Activated CD4-positive, alpha-beta T cell treated with anti-CD3 and anti-CD28 coated beads, Interleukin-2, amount 10 ng/mL, durations not matched to agents 24 days and 14 days (primary cell): ENCODE measurements around the gene GRID2. TPM values are rescaled to one million over a fixed set of nuclear protein-coding genes. Genes with fewer than 3 reads are reported as not detected.

ENCODE experiments used
- DNase-seq: peaks from one replicate; pipeline ENCODE4 v3.0.0; 2022
- H3K27ac Mint-ChIP-seq: one replicate; pipeline ENCODE4 v1.8.0; 2022; ENCODE audit warnings: mild to moderate bottlenecking, mixed read lengths
- H3K27me3 Mint-ChIP-seq: one replicate; pipeline ENCODE4 v1.8.0; 2022; ENCODE audit warnings: mixed read lengths
- H3K36me3 Mint-ChIP-seq: one replicate; pipeline ENCODE4 v1.8.0; 2022; ENCODE audit warnings: low read depth, mild to moderate bottlenecking, mixed read lengths
- H3K4me1 Mint-ChIP-seq: one replicate; pipeline ENCODE4 v1.8.0; 2021; ENCODE audit warnings: mixed read lengths
- H3K4me3 Mint-ChIP-seq: one replicate; pipeline ENCODE4 v1.8.0; 2022; ENCODE audit warnings: mild to moderate bottlenecking, moderate library complexity, mixed read lengths
- H3K9me3 Mint-ChIP-seq: one replicate; pipeline ENCODE4 v1.8.0; 2021; ENCODE audit warnings: mixed read lengths
- intact Hi-C: fragments of 100-400 bp; cut with micrococcal nuclease; formaldehyde crosslinking; loops from one replicate; pipeline ENCODE4 v1.15.1; 2023
- total RNA-seq: library from RNA; stranded (reverse); gene quantifications from 2 replicates; pipeline ENCODE4 v1.2.3, GENCODE V29; 2022

GRID2 gene
- total RNA-seq, 1 donor from 2014 or later = not detected

DNA sequence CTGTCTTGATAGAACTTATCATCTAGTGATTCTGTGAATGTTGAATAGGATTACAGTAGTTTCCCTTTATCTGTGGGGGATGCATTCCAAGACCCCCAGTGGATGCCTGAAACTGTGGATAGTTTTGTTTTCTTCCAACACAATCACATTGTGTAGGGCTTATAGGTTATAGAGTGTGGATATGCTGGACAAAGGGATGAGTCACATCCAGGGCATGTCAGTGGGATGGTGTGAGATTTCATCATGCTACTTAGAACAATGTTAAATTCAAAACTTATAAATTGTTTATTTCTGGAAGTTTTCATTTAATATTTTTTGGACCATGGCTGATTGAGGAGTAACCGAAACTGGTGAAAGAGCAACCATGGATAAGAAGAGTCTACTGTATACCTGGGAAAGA lies 1092.5 kb downstream of the GRID2 start:
- intact Hi-C loops = no loop called here
- H3K4me3 Mint-ChIP-seq = no peak overlapping the region
- H3K27ac Mint-ChIP-seq = no peak overlapping the region
- no peaks in the 10 kb centered on the region for H3K36me3 Mint-ChIP-seq
- no peaks in the 10 kb centered on the region for H3K9me3 Mint-ChIP-seq
- no peaks in the 10 kb centered on the region for H3K4me1 Mint-ChIP-seq
- no peaks in the 10 kb centered on the region for H3K27me3 Mint-ChIP-seq
- no peak for DNase-seq

DNA sequence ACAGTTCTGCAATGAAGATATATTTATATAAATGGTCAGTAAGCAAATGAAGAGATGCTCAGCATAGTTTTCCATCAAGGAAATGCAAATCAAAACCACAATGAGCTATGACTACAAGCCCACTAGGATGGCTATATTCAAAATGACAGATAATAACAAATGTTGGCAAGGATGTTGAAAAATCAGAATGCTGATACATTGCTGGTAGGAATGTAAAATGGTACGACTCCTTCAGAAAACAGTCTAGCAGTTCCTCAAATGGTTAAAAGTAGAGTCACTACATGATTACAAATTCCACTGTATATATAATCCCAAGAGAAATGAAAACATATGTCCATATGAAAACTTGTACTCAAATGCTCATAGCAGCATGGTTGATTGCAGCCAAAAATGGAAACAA lies 1099.8 kb downstream of the GRID2 start:
- no peaks in the 10 kb centered on the region for H3K9me3 Mint-ChIP-seq
- no peaks in the 10 kb centered on the region for H3K4me1 Mint-ChIP-seq
- intact Hi-C loops = no loop called here
- H3K4me3 Mint-ChIP-seq = no peak overlapping the region
- DNase-seq = no peak
- H3K36me3 Mint-ChIP-seq = no peaks in the 10 kb centered on the region
- no peak overlapping the region for H3K27ac Mint-ChIP-seq
- H3K27me3 Mint-ChIP-seq = no peaks in the 10 kb centered on the region

DNA sequence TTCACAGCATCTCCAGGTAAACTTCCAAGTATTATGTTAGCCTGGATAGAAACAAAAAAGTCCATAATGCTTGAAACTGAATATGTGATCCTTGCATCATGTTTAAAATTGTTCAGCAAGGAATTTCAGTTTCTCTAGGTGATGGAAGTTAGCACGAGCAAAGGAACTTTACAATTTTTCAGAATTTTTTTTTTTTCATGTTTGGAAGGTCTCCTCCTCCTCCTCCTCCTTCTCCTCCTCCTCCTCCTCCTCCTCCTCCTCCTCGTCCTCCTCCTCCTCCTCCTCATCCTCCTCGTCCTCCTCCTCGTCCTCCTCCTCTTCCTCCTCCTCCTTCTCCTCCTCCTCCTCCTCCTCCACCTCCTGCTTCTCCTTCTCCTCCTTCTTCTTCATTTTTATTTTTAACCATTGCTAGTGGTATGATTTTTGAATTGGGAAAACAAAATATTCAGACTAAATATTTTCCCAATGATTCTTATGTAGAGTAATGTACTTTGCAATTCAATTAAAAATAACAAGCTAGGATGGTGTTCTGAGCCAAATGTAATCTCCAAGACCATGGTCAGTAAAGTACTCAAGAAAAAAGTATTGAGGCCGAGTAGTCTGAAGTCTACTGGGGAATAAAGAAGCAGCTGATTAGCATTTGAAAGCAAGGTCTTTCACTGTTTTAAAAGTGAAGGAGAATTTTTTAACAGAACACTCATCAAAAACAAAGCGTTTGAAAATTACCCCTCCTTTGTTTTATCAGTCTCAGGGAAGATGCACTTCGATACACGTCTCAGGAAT lies 1103.9 kb downstream of the GRID2 start:
- intact Hi-C loops = no loop called here
- H3K9me3 Mint-ChIP-seq = no peaks in the 10 kb centered on the region
- no peaks in the 10 kb centered on the region for H3K36me3 Mint-ChIP-seq
- H3K4me1 Mint-ChIP-seq = no peaks in the 10 kb centered on the region
- H3K27me3 Mint-ChIP-seq = no peaks in the 10 kb centered on the region
- no peak overlapping the region for H3K27ac Mint-ChIP-seq
- DNase-seq = no peak
- H3K4me3 Mint-ChIP-seq = no peak overlapping the region

DNA sequence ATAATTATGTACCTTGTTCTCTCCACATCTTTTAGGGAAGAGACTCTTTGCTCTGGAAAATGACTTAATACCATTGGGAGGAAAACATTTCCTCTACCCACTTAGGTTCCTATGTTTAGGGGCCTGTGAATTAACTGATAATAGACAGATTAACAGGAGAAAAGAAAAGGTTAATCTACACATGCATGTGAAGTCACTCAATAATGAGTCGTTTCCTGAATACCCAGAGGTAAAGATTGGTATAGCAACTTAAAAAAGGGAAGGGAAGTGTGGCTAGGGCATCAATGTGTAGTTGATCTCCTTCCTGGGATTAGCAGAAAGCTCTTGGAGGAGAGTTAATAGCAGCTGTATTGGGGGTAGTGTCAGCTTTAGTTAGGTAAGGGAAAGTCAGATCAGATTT lies 1105.3 kb downstream of the GRID2 start:
- DNase-seq = no peak
- Mint-ChIP-seq H3K4me1 (no peaks in the 10 kb centered on the region), H3K36me3 (no peaks in the 10 kb centered on the region), H3K4me3 (no peak overlapping the region), H3K27me3 (no peaks in the 10 kb centered on the region), H3K9me3 (no peaks in the 10 kb centered on the region), H3K27ac (no peak overlapping the region)
- intact Hi-C loops = no loop called here

DNA sequence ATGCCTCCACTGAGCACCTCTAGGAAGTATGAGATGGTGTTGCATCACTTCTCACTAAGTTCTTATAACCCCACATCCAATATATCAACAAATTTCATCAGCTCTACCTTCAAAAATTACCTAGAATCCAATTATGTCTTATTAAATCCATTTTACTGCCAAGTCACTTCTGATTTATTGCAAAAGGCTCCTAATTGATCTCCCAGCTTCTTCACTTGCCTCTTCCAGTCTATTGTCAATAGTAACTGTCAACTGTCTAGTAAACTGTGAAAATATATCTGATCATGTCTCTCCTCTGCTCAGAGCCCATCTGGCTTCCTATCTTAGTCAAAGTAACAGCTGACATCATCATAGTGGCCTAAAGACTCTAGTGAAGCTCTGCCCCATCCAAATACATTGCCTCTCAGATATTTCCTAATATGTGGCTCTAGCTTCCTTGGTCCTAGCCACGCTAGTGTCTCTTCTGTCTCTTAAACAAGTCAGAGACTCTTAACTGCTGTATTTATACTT lies 1110.3 kb downstream of the GRID2 start:
- no peak for DNase-seq
- no peak overlapping the region for H3K27ac Mint-ChIP-seq
- no peaks in the 10 kb centered on the region for H3K4me1 Mint-ChIP-seq
- intact Hi-C loops = no loop called here
- no peaks in the 10 kb centered on the region for H3K27me3 Mint-ChIP-seq
- no peak overlapping the region for H3K4me3 Mint-ChIP-seq
- no peaks in the 10 kb centered on the region for H3K36me3 Mint-ChIP-seq
- H3K9me3 Mint-ChIP-seq = no peaks in the 10 kb centered on the region

DNA sequence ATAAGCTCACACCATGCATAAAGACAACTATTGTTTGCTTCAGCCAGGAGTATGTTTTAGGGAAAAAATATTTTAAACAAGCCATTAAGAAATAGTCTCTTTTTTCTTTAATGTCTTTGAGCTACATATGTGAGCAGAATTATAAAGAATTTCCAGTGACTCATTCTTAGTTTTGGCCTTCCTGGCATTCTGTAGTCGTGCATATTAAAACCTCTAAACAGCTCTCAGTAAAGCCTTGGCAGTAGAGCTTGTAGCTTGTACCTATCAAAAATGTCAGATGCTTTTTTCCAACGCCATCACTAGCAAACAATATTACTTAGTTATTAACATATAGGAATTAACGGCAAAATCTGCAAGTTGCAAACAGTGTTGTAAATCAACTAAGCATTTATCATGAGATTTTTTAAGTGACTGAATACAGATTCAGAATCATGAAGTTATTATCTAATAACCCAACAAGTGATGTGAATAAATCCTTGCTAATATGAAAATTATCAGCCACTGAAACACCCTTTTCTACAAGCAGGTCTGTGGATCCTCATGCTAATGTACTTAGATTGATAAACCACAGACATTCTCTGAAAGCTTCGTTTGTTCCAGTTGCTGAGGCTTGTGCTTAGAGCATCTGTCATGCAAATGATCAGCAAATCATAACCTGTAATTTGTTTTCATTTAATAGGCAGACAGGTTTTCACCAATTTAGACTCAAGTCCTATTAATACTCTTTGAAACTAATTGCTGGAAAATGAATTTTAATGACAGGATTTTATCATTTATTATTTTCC lies 1112.8 kb downstream of the GRID2 start:
- H3K36me3 Mint-ChIP-seq = no peaks in the 10 kb centered on the region
- no peak overlapping the region for H3K27ac Mint-ChIP-seq
- H3K9me3 Mint-ChIP-seq = no peaks in the 10 kb centered on the region
- H3K27me3 Mint-ChIP-seq = no peaks in the 10 kb centered on the region
- intact Hi-C loops = no loop called here
- DNase-seq = no peak
- H3K4me3 Mint-ChIP-seq = no peak overlapping the region
- H3K4me1 Mint-ChIP-seq = no peaks in the 10 kb centered on the region

DNA sequence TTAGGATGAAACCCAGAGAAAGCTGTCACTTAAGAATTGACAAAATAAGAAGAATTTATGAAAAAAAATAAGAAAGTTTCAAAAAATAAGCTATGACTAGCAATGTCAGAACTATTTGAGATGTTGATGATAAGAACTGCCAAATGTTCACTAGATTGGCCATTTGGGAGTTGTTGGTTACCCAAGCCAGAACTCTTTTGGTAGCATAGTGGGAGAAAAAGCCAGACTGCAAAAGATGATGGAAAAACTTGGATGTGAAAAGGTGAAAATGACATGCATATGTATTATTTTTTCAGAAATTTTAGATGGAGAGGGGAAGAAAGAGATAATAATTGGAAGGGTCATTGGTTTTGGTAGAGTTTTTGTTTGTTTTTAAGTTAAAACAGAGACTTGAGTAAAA lies 1127.6 kb downstream of the GRID2 start:
- no peak overlapping the region for H3K4me3 Mint-ChIP-seq
- no peaks in the 10 kb centered on the region for H3K36me3 Mint-ChIP-seq
- intact Hi-C loops = no loop called here
- DNase-seq = no peak
- H3K27me3 Mint-ChIP-seq = no peaks in the 10 kb centered on the region
- peaks cover 4% of the 10 kb centered on the region for H3K9me3 Mint-ChIP-seq
- H3K4me1 Mint-ChIP-seq = no peaks in the 10 kb centered on the region
- no peak overlapping the region for H3K27ac Mint-ChIP-seq

DNA sequence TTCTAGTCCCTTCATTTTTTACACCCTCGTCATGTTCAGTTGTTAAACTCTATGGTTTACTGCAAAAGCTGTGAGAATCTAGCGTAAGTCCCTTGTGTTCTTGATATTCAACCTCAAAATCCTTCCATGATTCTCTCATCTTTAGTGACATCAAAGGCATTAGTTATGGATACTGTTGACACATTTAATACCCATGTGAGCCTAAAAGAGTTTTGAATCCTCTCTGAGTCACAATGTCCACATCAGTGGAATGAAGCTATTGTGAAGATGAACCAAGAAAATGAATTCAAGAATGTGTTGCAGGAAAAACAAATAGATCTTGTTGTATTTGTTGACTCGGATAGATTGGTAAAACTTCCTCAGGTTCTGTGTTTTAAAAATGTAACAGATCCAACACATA lies 1130.1 kb downstream of the GRID2 start:
- no peak for DNase-seq
- Mint-ChIP-seq H3K9me3 (peaks cover 4% of the 10 kb centered on the region), H3K27ac (no peak overlapping the region), H3K4me1 (no peaks in the 10 kb centered on the region), H3K4me3 (no peak overlapping the region), H3K27me3 (no peaks in the 10 kb centered on the region), H3K36me3 (no peaks in the 10 kb centered on the region)
- intact Hi-C loops = no loop called here

DNA sequence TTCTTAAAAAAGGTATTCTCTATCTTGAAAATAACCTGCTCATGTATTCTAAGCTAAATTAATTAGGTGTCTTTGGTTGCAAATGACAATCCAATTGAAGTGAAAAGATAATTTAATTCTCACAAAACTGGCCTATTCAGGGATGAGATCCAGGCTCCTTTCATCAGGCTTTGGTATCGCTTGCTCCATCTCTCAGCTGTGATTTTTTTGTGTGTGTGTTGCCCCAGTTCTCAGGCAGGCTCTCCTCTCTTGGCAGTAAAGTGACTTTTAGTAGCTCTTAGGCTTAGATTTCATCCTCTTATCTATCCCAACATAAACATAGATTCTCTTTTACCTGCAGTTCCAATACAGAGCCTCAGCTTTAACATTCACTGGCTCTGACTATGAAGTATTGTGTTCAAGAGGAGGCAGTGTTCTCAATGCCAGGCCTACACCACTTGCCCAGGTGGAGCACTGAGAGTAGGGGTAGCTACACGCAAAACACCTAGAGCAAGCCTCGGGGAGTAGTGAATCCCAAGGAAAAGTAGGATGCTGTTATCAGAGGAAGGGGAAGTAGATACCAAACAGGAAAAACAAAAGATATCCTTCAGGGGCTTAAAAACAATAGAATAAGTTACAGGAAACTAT lies 1132.3 kb downstream of the GRID2 start:
- H3K36me3 Mint-ChIP-seq = no peaks in the 10 kb centered on the region
- intact Hi-C loops = no loop called here
- H3K27ac Mint-ChIP-seq = no peak overlapping the region
- H3K4me1 Mint-ChIP-seq = no peaks in the 10 kb centered on the region
- no peak for DNase-seq
- H3K4me3 Mint-ChIP-seq = no peak overlapping the region
- peaks cover 4% of the 10 kb centered on the region for H3K9me3 Mint-ChIP-seq
- H3K27me3 Mint-ChIP-seq = no peaks in the 10 kb centered on the region

DNA sequence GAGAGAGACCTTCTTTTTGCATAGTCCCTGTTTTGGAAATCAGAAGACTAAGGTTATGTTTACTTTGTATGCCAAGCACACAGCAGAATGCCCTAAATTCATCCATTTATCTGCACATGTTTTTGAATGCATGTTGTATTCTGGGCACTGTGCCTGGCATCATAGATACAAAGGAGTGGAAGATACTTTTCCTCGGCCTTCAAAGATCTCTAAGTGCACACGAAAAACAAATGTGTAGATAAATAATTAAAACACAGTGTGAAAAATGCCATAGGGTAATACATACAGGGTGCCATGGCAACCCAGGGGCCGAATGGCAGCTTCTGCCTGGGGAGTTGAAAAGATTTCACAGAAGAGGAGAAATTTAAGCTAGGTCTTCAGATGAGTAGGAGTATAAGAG lies 1134.2 kb downstream of the GRID2 start:
- Mint-ChIP-seq H3K4me3 (no peak overlapping the region), H3K9me3 (peaks cover 4% of the 10 kb centered on the region), H3K27me3 (no peaks in the 10 kb centered on the region), H3K27ac (no peak overlapping the region), H3K36me3 (no peaks in the 10 kb centered on the region), H3K4me1 (no peaks in the 10 kb centered on the region)
- intact Hi-C loops = no loop called here
- DNase-seq = no peak

DNA sequence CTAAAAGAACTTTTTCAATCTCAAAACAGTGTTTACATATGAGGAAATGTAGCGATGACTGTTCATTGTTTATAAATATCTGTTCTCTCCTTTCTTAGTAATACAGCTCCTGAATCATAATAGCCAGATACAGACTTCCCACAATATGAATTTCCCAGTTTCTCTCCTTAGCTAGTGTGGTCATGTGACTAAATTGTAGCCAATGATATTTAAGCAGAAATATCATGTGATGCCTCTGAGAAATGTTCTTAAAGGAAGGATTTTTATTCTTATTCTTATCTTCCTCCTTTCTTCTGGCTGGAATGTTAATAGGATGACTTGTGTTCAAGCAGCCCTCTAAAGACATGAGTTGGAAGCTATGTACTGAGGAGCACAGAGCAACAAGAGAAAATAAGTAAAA lies 1141.1 kb downstream of the GRID2 start:
- H3K36me3 Mint-ChIP-seq = no peaks in the 10 kb centered on the region
- intact Hi-C loops = no loop called here

DNA sequence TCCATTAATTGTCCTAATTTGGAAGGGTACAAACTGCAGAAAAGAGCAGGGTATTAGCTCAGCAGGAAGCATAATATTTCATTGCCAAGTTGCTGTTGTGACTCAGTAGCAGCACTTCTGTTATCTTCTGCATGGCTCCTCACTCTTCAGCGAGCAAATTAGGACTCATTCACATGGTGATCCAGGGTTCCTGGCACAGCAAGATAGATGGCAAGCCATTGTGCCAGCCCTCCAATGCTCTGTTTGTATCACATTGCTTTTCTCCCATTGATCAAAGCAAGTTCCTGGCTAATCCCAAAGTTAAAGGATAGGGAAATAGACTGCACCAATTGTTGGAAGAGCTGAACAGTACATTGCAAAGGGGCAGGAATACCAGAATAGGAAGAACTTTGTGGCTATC lies 1142.3 kb downstream of the GRID2 start:
- DNase-seq = no peak
- intact Hi-C loops = no loop called here
- H3K27me3 Mint-ChIP-seq = no peaks in the 10 kb centered on the region
- H3K4me1 Mint-ChIP-seq = no peaks in the 10 kb centered on the region
- no peak overlapping the region for H3K4me3 Mint-ChIP-seq
- H3K9me3 Mint-ChIP-seq = no peaks in the 10 kb centered on the region
- H3K27ac Mint-ChIP-seq = no peak overlapping the region
- no peaks in the 10 kb centered on the region for H3K36me3 Mint-ChIP-seq

More for the DNA sequence above, 1141.1 kb downstream of the GRID2 start:
- no peaks in the 10 kb centered on the region for H3K9me3 Mint-ChIP-seq
- H3K27ac Mint-ChIP-seq = no peak overlapping the region
- no peaks in the 10 kb centered on the region for H3K27me3 Mint-ChIP-seq
- H3K4me1 Mint-ChIP-seq = no peaks in the 10 kb centered on the region
- H3K4me3 Mint-ChIP-seq = no peak overlapping the region
- no peak for DNase-seq

DNA sequence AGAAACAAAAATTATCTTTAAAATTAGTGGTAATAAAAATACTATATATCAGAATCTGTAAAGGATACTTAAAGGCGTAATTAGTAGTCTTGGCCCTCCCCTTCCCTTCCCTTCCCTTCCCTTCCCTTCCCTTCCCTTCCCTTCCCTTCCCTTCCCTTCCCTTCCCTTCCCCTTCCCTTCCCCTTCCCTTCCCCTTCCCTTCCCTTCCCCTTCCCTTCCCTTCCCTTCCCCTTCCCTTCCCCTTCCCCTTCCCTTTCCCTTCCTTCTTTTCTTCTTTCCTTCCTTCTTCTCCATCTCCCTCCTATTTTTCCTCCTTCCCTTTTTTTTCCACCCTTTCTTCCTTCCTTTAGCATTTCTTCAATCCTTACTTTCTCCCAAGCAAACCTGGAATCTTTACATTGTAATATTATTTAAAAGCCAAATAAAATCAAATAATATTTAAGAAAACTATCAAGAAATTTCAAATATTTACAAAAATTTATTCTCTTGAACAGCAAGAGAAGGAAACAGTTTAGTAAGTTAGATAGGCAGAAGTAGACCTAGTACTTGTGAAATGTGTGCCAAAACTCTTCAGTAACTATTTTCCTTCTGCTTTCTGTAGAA lies 1145.0 kb downstream of the GRID2 start:
- intact Hi-C loops = no loop called here
- Mint-ChIP-seq H3K4me3 (no peak overlapping the region), H3K9me3 (no peaks in the 10 kb centered on the region), H3K36me3 (no peaks in the 10 kb centered on the region), H3K27me3 (no peaks in the 10 kb centered on the region), H3K4me1 (no peaks in the 10 kb centered on the region), H3K27ac (no peak overlapping the region)
- no peak for DNase-seq

DNA sequence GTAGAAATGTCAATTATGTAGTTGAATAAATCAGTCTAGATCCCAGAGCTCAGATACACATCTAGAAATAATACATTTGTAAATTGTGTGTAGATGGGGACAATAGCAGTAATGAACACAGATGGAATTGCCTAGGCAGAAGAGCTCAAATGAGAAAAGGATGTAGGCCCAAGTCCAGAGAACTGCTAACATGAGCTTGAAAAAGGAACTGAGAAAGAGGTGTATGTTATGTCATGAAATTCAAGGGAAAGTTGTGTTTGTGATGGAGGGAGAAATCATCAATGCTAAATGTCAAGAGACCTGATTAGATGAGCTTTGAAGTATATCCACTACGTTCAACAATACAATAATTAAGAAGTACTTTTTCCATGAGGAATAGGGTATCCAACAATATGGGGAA lies 1148.2 kb downstream of the GRID2 start:
- no peaks in the 10 kb centered on the region for H3K4me1 Mint-ChIP-seq
- H3K4me3 Mint-ChIP-seq = no peak overlapping the region
- no peaks in the 10 kb centered on the region for H3K27me3 Mint-ChIP-seq
- H3K27ac Mint-ChIP-seq = no peak overlapping the region
- no peak for DNase-seq
- no peaks in the 10 kb centered on the region for H3K9me3 Mint-ChIP-seq
- intact Hi-C loops = no loop called here
- H3K36me3 Mint-ChIP-seq = no peaks in the 10 kb centered on the region
